ENCODE measurements around the gene CYP4F22.

CYP4F22 gene

DNA sequence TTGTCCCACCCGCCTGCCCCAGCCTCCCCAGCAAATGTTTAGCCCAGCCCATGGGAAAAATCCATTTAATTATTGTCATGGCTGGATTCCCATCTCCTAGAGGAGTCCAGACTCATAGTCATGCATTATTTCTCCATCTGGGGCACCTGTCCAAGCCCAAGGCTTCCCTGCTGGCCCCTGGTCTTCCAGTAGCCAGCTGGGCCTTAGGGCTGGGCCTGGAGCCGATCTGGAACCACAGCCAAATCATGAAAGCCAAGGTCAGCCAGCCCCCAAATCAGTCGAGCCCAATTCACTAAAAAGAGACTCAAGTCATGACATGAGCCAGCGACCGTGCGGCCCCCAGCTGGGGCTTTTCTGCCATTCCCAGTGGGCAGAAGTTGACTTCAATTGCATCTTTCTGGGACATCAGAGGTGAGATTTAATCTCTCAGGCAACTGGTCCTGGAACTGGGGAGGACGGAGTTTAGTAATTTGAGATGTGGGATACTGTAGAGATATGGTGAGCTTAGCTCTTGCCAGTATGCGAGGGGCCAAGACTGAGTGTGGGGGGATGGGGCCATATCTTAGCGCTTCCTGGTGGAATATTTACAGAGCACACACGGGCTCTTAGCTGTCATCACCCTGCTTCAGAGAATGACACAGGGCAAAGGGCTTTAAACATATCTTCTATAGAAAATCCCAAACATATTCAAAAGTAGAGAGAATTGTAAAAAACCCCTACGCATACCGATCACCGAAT, 19.7 kb upstream of the CYP4F22 start:
- Histone ChIP-seq H3K36me3 (replicated peaks; ENCODE audit: insufficient read depth, low read length) (no peaks in the 10 kb centered on the region), H3K9me2 (replicated peaks; ENCODE audit: insufficient read depth, low read length) (no peaks in the 10 kb centered on the region), H3F3A (ENCODE audit: insufficient read depth, low read length) (no peaks in the 10 kb centered on the region), H3K27me3 (replicated peaks; ENCODE audit: insufficient read depth, low read length) (no peaks in the 10 kb centered on the region), H3K9me3 (replicated peaks; ENCODE audit: insufficient read depth, low read length) (no peaks in the 10 kb centered on the region), H4K20me1 (ENCODE audit: insufficient read depth, low read length) (no peaks in the 10 kb centered on the region), H3K4me1 (ENCODE audit: low read length) (no peaks in the 10 kb centered on the region), H2AFZ (ENCODE audit: low read length) (no peak overlapping the region), H3K27ac (ENCODE audit: low read length) (no peak overlapping the region), H3K4me2 (ENCODE audit: low read depth, low read length) (no peak overlapping the region), H3K4me3 (ENCODE audit: low read length) (no peak overlapping the region), H3K9ac (ENCODE audit: low read length) (no peak overlapping the region), H3K79me2 (ENCODE audit: low read length) (no peaks in the 10 kb centered on the region)
- no peak for TF ChIP-seq EZH2phosphoT487 (IDR thresholded peaks at IDR 0.05; ENCODE audit: low read length)
- TF ChIP-seq, protein P1, sequence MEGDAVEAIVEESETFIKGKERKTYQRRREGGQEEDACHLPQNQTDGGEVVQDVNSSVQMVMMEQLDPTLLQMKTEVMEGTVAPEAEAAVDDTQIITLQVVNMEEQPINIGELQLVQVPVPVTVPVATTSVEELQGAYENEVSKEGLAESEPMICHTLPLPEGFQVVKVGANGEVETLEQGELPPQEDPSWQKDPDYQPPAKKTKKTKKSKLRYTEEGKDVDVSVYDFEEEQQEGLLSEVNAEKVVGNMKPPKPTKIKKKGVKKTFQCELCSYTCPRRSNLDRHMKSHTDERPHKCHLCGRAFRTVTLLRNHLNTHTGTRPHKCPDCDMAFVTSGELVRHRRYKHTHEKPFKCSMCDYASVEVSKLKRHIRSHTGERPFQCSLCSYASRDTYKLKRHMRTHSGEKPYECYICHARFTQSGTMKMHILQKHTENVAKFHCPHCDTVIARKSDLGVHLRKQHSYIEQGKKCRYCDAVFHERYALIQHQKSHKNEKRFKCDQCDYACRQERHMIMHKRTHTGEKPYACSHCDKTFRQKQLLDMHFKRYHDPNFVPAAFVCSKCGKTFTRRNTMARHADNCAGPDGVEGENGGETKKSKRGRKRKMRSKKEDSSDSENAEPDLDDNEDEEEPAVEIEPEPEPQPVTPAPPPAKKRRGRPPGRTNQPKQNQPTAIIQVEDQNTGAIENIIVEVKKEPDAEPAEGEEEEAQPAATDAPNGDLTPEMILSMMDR (IDR thresholded peaks at IDR 0.05; ENCODE audit: low read length), result no peak
- no peak for TF ChIP-seq EZH2 (optimal IDR thresholded peaks at IDR 0.05; ENCODE audit: low read depth, low read length)
- no peak for DNase-seq

DNA sequence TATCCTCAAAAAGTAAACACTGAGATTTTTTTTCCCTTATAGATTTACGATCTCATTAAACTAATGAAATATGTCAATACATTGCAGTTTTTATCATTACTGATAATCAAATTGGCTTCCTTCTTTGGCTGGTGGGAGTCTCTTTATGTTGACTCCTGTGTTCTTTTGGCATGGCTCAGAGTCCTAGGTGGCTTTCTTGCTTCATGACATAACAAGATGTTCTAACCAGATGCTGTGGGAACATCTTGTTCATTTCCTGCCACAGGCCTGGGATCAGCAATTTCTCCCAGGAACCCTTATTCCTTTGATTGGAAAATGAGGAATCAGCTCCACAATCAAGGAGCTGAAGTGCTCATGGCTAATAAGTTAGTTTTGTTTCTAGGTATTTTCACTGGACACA, 13.2 kb upstream of the CYP4F22 start:
- Histone ChIP-seq H3K4me2 (ENCODE audit: low read depth, low read length) (no peak overlapping the region), H3K27me3 (replicated peaks; ENCODE audit: insufficient read depth, low read length) (peaks cover 15% of the 10 kb centered on the region), H3K9ac (ENCODE audit: low read length) (no peak overlapping the region), H3K9me3 (replicated peaks; ENCODE audit: insufficient read depth, low read length) (no peaks in the 10 kb centered on the region), H3K36me3 (replicated peaks; ENCODE audit: insufficient read depth, low read length) (no peaks in the 10 kb centered on the region), H4K20me1 (ENCODE audit: insufficient read depth, low read length) (no peaks in the 10 kb centered on the region), H3K4me1 (ENCODE audit: low read length) (no peaks in the 10 kb centered on the region), H2AFZ (ENCODE audit: low read length) (no peak overlapping the region), H3K27ac (ENCODE audit: low read length) (no peak overlapping the region), H3F3A (ENCODE audit: insufficient read depth, low read length) (no peaks in the 10 kb centered on the region), H3K4me3 (ENCODE audit: low read length) (no peak overlapping the region), H3K79me2 (ENCODE audit: low read length) (no peaks in the 10 kb centered on the region), H3K9me2 (replicated peaks; ENCODE audit: insufficient read depth, low read length) (no peaks in the 10 kb centered on the region)
- DNase-seq, result no peak
- TF ChIP-seq EZH2 (optimal IDR thresholded peaks at IDR 0.05; ENCODE audit: low read depth, low read length), result no peak
- no peak for TF ChIP-seq EZH2phosphoT487 (IDR thresholded peaks at IDR 0.05; ENCODE audit: low read length)
- TF ChIP-seq, protein P1 (IDR thresholded peaks at IDR 0.05; ENCODE audit: low read length), result no peak

DNA sequence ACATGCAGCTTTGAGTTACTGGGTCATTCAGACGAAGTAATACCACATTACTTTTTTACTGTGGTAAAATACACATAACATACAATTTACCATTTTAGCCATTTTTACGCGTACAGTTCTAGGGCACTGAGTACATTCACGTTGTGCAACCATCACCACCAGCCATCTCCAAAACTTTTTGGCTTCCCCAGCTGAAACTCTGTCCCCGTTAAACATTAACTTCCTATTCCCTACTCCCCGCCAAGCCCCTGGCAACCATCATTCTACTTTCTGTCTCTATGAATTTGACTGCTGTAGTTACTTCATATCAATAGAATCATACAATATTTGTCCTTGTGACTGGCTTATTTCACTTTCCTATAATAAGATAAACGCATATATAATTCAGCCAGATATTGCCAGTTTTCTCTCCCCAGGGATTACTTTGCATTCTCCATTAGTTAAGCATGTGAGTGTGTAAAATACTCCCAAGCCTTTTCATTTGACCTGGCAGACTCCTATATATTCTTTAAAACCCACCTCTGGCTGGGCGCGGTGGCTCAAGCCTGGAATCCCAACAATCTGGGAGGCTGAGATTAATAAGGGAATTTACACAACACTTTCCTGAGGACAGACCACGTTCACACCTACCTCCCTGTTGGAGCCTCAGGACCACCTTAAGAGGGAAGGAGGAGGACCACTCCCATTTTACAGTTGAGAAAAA, 10.0 kb upstream of the CYP4F22 start:
- no peaks in the 10 kb centered on the region for H4K20me1 ChIP-seq (ENCODE audit: insufficient read depth, low read length)
- no peak overlapping the region for H3K9ac ChIP-seq (ENCODE audit: low read length)
- H3K36me3 ChIP-seq (replicated peaks; ENCODE audit: insufficient read depth, low read length), result no peaks in the 10 kb centered on the region
- TF ChIP-seq EZH2 (optimal IDR thresholded peaks at IDR 0.05; ENCODE audit: low read depth, low read length) (no peak), EZH2phosphoT487 (IDR thresholded peaks at IDR 0.05; ENCODE audit: low read length) (no peak)
- TF ChIP-seq, protein P1 (IDR thresholded peaks at IDR 0.05; ENCODE audit: low read length), result no peak
- H3K79me2 ChIP-seq (ENCODE audit: low read length), result no peaks in the 10 kb centered on the region
- no peak overlapping the region for H2AFZ ChIP-seq (ENCODE audit: low read length)
- no peak for DNase-seq
- H3K9me3 ChIP-seq (replicated peaks; ENCODE audit: insufficient read depth, low read length), result no peaks in the 10 kb centered on the region
- H3K27ac ChIP-seq (ENCODE audit: low read length), result no peak overlapping the region
- H3K4me3 ChIP-seq (ENCODE audit: low read length), result no peak overlapping the region
- peaks cover 41% of the 10 kb centered on the region for H3K27me3 ChIP-seq (replicated peaks; ENCODE audit: insufficient read depth, low read length)
- H3K9me2 ChIP-seq (replicated peaks; ENCODE audit: insufficient read depth, low read length), result no peaks in the 10 kb centered on the region
- no peaks in the 10 kb centered on the region for H3K4me1 ChIP-seq (ENCODE audit: low read length)
- H3K4me2 ChIP-seq (ENCODE audit: low read depth, low read length), result no peak overlapping the region
- H3F3A ChIP-seq (ENCODE audit: insufficient read depth, low read length), result no peaks in the 10 kb centered on the region
